ENCODE data around the gene VARS1. TPM values are rescaled to one million over a fixed set of nuclear protein-coding genes. Genes with fewer than 3 reads are reported as not detected.
A peak's percentile ranks its signal among the peaks of the same experiment; 100 is the strongest.
"Not testable (repeated sequence)": the region's sequence is repeated elsewhere in the genome, so short reads cannot be mapped to it uniquely, and the experiment has no call there.

Gene VARS1
- polyA plus RNA-seq (2013, experiment 1 of 2; ENCODE audit: insufficient read length) = 85.8 TPM
- polyA plus RNA-seq (2013, experiment 2 of 2; ENCODE audit: insufficient read length) = 52.1 TPM

DNA sequence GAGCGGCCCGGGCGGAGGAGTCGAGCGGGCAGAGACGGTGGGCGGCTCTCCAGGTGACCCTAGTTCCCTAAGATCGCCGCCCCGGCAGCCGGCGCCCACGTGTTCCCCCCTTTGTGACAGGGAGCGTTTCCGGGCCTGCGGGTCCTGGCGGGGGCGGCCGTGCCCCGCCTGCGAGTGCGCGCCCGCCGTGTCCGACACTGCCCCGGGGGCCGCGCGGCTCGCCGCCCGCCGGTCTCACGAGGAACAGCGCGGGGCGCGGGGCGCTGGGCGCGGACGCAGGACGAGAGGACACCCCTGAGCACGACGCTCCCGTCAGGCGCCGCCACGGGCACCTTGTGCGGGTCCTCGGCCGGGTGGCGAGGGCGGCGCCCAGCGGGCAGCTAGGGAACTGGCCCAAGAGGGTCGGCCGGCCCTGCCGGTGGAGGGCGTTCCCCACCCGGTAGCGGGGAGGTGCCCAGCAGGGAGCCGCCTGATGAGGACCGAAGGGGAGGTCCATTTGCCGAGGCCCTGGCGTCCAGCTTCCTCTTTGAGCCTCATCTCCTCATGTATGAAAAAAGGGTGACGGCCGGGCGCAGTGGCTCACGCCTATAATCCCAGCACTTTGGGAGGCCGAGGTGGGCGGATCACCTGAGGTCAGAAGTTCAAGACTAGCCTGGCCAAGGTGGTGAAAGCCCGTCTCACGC is at the start of gene VARS1:
Gene VARS1, minus strand, starts transcription at position 137 of the 683 bp plus-strand sequence. CDS start 535 bp downstream, outside the sequence.
- DNase-seq = peak; percentile 88

DNA sequence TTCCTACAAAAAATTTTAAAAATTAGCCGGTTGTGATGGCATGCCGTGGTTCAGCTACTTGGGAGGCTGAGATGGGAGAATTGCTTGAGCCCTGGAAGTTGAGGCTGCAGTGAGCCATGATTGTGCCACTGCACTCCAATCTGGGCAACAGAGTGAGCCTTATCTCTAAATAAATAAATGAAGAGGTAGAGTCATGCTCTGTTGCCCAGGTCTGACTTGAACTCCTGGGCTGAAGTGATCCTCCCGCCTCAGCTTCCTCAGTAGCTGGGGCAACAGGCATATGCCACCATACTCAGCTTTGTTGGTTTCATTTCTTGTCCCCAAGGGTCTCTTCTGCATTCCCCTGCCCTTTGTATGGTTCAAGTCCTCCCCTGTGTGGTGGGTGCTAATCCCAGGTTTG is 49.0 kb upstream of the VARS1 start:
- DNase-seq = no peak

DNA sequence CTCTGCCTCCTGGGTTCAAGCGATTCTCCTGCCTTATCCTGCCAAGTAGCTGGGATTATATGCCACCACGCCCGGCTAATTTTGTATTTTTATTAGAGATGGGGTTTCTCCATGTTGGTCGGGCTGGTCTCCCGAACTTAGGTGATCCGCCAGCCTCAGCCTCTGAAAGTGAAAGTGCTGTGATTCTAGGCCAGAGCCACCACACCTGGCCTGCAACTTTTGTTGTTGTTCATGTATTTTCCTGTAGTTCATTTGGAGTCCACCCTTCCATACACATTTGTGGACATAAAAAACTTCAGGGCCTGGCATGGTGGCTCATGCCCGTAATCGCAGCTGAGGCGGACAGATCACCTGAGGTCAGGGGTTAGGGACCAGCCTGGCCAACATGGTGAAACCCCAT is 46.5 kb upstream of the VARS1 start:
- no peak for DNase-seq

DNA sequence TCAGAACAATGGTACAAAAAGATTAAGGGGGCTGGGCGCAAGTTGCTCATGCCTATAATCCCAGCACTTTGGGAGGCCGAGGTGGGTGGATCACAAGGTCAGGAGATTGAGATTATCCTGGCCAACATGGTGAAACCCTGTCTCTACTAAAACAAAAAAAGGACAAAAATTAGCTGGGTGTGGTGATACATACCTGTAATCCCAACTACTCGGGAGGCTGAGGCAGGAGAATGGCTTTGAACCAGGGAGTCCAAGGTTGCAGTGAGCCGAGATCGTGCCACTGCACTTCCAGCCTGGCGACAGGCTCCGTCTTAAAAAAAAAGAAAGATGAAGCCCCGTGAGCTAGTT is 44.2 kb upstream of the VARS1 start:
- not testable (repeated sequence) for DNase-seq

- DNase-seq = no peak
Observed at GRCh38 chr6:31838968-31839367, 43.4 kb upstream of the VARS1 start.

GRCh38 chr6:31838114-31838553 is 42.6 kb upstream of the VARS1 start:
- DNase-seq = not testable (repeated sequence)

DNA sequence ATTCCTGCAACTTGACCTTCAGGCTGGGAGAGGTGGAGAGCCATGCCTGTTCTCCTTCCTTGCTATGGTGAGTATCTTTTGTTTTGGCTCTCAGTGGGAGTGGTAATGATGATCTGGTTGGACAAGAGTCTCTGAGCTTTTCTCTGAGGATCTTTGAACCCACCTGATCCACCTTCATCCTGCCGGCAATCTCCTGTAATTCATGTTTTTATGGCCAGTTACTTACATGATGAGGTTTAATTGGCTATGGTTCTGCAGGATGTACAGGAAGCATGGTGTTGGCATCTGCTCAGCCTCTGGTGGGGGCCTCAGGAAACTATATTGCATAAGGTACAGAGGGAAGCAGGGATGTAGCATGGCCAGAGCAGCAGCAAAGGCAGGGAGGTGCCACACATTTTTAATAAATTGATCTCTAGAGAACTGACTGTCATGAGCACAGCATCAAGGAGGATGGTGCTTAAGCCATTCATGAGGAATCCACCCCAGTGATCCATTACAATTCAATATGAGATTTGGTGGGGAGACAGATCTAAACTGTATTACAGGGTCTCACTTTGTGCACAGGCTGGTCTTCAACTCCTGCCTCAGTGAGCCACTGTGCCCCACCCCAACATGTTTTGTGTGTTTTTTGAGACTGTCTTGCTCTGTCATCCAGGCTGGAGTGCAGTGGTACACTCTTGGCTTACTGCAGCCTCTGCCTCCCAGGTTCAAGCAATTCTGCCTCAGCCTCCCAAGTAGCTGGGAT is 42.0 kb upstream of the VARS1 start:
- DNase-seq = no peak

DNA sequence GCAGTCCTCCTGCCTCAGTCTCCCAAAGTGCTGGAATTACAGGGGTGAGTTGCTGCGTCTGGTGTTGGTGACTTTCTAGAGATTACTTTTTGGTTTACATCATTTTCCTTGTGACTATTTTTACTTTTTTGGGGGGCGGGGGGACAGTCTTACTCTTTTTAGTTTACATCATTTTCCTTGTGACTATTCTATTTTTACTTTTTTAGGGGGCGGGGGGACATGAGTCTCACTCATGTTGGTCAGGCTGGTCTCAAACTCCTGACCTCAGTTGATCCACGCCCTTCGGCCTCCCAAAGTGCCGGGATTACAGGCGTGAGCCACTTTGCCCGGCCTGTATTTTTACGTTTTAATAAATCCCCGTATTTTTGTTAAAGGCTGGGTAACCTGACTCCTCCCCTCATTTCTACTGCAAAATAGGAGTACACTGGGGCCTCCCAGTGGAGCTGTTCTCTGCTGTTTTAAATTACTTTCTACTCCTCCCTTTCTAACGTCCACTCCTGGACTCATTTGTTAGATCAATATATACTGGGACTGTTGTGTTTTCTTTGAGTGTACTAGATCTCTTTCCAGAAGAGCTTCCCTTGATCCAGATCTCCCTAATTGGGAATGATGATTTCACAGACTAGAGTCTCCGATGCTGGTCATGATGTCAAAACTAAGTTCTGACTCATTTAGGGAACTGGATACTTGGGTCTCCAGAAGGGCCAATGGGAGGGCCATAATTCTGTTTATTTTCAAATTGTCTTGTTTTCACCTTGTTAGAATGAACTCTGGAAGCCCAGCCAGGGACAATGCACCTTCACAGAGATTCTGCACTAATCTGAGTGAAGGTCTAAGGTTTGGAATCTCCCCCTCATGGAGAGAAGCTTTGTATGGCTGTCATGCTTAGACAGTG is 41.2 kb upstream of the VARS1 start:
- peak; percentile 41 for DNase-seq

GRCh38 chr6:31836047-31836473 is 40.5 kb upstream of the VARS1 start:
- DNase-seq = no peak

- peak; percentile 87 for DNase-seq
Observed at GRCh38 chr6:31834367-31835250, 39.1 kb upstream of the VARS1 start.

GRCh38 chr6:31831350-31832215 is 36.0 kb upstream of the VARS1 start:
- DNase-seq = no peak

- no peak for DNase-seq
Observed at GRCh38 chr6:31830886-31831335, 35.4 kb upstream of the VARS1 start.

DNA sequence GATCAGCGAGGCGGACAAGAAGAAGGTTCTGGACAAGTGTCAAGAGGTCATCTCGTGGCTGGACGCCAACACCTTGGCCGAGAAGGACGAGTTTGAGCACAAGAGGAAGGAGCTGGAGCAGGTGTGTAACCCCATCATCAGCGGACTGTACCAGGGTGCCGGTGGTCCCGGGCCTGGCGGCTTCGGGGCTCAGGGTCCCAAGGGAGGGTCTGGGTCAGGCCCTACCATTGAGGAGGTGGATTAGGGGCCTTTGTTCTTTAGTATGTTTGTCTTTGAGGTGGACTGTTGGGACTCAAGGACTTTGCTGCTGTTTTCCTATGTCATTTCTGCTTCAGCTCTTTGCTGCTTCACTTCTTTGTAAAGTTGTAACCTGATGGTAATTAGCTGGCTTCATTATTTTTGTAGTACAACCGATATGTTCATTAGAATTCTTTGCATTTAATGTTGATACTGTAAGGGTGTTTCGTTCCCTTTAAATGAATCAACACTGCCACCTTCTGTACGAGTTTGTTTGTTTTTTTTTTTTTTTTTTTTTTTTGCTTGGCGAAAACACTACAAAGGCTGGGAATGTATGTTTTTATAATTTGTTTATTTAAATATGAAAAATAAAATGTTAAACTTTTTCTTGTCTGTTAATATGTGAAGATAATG is 34.2 kb upstream of the VARS1 start:
- peak; percentile 58 for DNase-seq

DNA sequence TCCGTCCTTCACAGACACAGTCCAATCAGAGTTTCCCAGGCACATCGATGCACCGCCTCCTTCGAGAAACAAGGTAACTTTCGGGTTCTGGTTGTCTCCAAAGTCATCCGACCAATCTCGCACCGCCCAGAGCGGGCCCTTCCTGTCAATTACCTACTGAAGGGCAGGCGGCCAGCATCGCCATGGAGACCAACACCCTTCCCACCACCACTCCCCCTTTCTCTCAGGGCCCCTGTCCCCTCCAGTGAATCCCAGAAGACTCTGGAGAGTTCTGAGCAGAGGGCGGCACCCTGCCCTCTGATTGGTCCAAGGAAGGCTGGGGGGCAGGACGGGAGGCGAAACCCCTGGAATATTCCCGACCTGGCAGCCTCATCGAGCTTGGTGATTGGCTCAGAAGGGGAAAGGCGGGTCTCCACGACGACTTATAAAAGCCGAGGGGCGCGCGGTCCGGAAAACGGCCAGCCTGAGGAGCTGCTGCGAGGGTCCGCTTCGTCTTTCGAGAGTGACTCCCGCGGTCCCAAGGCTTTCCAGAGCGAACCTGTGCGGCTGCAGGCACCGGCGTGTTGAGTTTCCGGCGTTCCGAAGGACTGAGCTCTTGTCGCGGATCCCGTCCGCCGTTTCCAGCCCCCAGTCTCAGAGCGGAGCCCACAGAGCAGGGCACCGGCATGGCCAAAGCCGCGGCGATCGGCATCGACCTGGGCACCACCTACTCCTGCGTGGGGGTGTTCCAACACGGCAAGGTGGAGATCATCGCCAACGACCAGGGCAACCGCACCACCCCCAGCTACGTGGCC is 31.9 kb upstream of the VARS1 start, which contains the start of gene HSPA1B:
Gene HSPA1B, plus strand, starts transcription at position 453 of the 794 bp plus-strand sequence. Its CDS starts 213 bp downstream, at position 666.
- peak; percentile 100 for DNase-seq

DNA sequence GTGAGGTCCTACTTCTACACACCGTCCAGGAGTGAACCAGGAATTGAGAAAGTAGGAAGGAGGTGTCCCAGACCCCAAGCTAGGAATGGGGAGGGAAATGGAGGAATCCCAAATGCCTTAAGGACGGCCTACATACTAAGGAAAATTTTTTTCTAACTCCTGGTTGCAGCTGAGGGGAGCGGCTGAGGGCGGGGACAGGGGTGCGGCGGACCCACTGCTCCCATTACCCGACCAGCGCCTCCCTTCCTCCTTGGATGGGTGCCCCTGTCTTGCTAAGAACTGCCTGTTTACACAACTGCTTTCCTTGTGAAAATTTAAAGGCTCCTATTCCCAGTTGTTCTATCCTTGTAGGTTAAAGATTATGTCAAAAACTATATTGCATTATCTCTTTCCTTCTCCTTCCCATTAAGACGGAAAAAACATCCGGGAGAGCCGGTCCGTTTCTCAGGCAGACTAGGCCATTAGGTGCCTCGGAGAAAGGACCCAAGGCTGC is 31.3 kb upstream of the VARS1 start:
- DNase-seq = peak; percentile 79

GRCh38 chr6:31825553-31825952 is 30.0 kb upstream of the VARS1 start:
- DNase-seq = no peak

GRCh38 chr6:31823592-31824196 is 28.1 kb upstream of the VARS1 start:
- not testable (repeated sequence) for DNase-seq

DNA sequence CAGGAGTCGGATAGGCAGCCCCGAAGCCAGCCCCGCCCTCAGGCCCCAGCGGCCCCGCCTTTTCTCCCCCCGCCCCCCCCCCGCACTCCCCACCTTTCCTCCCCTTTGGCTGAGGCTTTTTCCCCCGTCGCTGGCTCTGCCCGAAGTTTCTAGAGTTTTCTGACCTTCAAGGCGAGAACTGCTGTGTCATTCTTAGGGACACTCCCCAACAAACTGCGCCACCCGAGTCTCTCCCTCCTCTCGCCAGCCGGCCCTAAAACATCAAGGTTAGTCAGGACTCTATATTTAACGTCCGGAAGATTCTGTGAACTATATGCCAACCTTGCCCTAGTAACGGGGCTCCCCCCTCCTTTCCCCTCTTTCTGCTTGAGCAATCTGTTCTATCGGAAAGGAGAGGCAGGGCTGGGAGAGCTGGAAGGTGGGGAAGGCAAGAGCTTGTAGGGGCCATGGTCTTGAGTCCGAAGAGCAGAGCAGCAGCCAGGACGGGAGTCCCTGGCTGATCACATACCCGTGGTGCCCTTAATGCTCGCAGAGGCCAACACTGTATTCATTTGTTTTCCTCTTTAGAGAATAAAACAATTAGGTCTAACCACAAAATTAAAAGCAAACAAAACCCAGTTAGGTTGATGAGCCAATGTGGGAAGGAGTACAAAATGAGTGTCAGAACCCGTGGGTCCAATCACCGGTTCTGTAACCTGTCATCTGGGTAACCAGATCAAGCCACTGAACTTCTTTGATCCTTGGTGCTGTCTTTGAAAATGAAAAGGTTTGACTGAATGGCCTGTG is 26.7 kb upstream of the VARS1 start:
- DNase-seq = peak; percentile 87

All from fibroblast of skin of back (primary cell).